GM19193 (cell line): Measurements from ENCODE around the gene THSD4.

ENCODE experiments used
- POLR2A ChIP-seq: IDR thresholded peaks from 4 replicates; pipeline ENCODE4 v1.6.1; 2011; ENCODE audit not compliant: insufficient read depth, insufficient read length; ENCODE audit errors: extremely low read depth

The THSD4 gene

DNA sequence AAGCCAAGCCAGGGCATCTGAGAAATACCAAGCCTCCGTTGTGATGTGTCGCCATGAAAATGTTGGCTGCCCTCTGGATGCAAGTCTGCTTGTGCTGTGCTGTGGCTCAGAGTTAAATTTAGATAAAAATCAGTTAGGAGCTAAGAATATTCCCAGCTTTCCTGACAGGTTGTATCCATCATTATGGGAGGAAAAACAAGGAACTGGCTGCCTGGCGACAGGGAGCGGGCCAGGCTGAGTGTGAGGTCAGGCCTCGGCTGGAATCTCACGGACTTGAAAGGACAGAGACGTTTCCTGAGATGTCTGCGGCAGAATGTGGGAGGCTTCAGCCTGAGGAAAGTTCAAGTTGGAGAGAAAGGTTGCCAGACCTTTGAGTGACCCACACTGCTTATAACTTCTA is 213.8 kb downstream of the THSD4 start:
- TF ChIP-seq POLR2A = no peak

DNA sequence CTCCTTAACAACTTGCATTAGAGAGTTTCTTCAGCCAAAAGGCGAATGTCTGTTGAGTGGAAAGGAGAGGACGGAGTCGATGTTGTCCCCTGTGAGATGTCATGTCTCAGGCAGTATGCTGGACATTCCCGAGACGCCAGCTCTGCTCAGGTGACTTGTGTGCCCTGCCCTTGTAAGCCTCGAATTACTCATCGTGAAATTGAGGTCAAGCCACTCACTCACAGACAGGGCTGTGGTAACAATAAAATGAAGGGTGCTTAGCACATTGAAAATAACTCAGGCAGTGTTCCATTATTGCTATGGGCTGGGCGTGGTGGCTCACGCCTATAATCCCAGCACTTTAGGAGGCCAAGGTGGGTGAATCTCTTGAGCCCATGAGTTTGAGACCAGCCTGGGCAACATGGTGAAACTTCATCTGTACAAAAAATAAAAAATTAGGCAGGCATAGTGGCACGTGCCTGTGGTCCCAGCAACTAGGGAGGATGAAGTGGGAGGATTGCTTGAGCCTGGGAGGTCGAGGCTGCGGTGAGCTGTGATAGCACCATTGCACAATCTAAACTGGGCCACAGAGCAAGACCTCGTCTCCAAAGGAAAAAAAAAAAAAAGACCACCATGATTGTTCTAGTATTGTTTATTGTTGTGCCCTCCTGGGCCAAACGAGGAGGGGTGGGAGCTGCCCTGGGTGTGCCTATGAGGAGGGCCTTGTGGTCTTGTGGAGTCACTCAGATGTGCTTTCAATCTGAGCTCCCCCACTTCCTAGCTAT is 214.4 kb downstream of the THSD4 start:
- TF ChIP-seq POLR2A = no peak

DNA sequence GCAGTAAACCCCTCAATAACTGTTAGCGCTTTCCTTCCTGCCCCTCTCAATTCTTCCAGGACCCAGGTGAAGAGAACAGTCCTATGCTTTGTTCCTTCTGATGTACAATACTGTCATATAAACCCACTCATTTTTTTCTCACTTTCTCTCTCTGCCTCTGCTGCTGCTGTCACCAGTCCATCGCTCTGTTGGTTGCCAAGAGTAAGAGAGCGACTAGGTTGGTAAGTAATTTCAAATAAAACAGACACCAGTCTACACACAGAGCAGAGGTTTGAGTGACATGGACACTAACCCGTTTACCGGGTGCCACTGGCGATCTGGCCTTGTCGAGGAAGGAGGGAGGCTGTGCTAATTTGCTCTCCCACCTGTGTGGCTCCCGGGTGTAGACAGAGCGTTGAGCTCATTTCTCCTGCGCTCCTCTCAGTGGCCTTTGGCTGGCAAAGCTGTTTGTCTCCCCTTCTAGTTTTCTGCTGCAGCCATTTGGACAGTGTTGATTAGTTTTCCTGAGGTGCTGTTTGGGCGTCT is 215.4 kb downstream of the THSD4 start:
- TF ChIP-seq POLR2A = no peak

DNA sequence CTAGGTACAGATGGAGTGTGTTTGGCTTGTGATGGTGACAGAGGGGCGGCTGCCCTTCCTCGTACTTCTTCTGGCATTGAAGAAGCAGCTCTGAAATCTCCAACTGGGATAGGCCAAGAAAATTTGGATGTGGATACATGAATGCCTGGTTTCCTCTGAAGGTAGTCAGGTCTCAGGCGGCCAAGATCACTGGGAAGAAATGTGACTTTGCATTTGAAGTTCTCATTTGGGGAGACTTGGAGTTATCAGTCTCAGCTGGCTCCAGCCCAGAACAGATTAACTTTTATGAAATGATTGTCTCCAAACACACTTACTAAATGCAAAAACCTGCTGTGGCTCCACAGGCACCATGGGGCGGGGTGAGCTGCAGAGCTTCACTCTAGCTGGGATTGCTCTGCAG is 215.9 kb downstream of the THSD4 start:
- no peak for TF ChIP-seq POLR2A

DNA sequence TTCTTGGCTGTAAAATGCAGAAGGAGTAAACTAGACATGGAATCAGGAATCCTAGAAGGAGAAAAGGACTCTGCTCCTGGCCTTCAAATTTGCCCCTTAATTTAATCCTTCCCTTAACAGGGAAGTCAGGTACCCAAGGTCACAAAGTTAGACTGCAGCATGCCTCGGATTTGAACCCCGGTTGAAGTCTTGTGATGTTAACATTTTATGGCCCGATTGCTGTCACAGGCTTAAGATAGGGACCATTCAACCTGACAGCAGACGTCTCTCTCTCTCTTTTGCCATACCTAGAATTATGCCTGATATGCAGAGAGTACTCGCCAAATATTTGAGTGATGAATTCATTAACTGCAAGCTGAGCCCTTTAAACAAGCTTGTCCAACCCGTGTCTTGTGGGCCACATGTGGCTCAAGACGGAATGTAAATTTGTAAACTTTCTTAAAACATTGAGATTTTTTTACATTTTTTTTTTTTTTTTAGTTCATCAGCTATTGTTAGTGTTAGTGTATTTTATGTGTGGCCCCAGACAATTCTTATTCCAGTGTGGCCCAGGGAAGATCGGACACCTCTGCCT is 217.2 kb downstream of the THSD4 start:
- TF ChIP-seq POLR2A = no peak

DNA sequence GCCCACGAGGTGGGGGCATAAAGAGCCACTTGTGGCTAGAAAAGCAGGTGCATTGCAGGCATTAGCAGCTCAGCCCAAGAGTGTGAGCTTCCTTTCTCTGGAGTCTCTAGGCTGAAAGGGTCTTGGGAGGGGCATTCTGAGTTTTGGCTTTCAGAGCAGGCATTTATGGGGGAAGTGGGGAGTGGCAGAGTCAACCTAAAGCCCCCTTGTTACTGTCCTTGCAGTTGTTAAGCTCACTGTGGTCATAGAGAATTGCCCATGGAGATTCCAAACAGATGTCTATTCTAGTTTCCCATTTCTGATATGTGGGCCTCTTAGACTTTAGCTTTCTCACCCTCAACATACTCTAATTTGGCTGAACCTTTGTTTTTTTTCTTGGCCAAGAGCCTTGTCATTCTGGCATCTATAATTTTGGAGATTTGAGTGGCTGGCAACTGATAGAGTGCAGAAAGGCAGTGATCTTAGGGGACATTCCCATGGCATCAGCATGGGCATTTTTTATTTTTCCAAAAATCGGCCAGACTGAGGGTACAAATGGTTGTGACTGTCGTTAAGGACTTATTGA is 217.9 kb downstream of the THSD4 start:
- no peak for TF ChIP-seq POLR2A

DNA sequence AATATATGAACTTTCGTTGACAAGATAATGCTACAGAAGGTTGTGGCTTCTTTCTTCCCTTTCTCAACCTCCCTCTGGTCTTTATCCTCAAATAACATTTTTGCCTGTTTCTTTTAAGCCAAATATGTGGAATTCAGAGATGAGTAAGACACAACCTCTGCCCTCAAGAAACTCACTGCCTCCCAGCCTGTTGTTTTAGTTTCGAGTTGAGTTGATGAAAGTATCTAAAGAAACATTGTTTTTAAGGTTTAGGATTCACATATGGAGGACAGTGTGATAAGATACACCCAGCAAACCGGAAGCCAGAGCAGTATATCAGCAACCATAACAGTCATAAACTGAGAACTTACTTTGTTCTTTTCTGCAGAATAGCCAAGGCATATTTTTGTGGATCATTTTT is 218.6 kb downstream of the THSD4 start:
- TF ChIP-seq POLR2A = no peak

DNA sequence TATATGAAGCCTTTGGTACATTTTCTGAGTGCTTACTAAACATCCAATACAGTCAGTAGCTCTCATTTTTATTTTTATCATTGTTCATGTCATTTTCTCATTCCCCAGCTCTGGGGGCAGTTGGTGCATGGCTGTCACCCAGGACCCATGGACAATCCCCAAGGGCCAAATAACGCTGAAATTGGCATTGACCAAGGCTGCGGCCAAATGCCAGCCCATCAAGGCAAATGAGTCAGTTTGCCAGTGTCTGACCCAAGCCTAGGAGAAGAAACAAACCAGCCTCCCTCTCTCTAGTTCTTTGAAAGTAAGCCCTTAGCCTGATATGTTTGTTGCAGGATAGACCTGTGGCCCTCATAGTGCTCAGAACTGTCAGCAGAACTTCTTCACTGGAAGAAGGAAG is 219.2 kb downstream of the THSD4 start:
- TF ChIP-seq POLR2A = no peak

DNA sequence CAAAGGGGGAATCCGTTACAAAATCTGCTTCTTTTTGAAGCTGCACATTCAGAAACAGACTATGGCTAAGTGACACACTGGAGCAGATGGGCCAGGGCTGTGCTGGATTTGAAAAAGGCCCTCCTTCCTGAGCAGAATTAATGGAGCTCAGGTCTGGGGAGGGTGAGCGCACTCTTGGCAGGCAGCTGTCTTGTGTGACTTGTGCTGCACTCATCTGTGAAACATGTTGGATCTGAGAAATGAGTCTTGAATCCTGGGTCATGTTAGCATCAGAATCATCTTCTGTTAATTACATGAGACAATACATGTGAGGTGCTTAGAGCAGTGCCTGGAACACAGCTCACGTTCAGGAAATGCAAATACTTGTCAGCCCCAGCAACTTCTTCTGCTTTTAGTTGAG is 219.6 kb downstream of the THSD4 start:
- no peak for TF ChIP-seq POLR2A

DNA sequence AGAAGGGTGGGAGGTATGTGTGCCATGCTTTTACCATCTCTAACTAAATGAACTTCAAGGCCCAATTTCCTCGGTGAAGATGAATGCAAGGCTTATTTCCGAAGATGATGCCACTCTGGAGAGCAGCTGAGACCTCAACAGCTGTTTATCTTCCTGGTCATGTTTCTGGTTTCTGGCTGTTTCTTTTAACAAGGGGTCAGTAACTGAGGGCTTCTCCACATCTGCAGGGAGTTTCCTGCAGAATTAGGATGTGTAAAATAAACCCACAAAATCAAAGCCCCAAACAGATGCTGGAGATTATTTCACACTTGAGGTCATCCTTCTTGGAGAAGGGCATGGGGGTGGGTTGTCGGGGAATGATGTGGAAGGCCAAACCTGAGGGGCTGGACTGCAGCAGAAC is 220.3 kb downstream of the THSD4 start:
- TF ChIP-seq POLR2A = no peak

DNA sequence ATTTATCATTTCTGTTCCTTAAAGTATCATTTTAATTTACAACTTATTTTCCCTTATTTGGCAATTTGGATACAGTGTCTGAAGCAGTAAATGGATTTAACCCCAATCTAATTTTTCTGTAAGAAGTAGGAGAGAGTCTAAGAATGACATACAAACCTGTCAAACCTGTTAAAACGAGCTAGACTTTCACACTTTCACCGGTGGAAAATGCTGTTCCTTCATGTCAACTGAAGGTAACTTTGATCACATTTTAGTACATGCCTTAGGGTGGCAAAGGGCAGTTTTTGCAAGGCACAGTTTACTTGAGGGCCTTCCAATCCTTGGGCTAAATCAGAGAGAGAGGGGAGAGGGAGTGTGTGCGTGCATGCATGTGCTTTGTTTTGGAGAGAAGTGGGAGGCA is 221.4 kb downstream of the THSD4 start:
- no peak for TF ChIP-seq POLR2A

DNA sequence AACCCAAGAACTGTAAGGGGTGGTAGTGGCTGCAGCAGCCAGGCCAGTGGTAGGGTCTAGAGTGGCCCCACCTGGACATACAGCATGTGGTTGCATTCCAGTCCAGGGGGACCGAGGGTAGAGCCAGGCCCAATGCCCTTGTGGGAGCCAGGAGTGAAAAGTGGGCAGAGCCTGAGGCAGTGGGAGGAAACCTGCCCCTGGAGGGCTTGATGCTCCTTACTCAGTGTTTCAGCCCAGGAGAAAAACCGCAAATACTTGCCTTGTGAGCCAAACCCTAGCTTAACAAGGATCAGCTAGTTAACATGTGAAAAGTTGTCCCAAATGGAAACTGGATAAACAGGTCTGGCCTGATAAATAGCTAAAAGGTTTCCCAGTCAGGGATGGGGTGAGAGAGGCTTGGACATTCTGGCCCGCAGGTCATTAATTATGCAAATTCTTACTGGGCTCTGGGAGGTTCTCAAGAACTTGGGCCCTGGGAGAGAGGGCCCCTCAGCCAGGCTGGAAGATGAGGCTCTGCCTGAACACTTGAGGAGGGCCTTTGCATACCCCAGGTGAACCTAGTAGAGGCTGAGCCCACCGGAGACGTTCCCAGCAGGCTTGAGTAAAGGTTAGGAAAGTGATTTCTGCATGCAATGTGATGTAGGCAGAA is 222.1 kb downstream of the THSD4 start:
- TF ChIP-seq POLR2A = no peak

DNA sequence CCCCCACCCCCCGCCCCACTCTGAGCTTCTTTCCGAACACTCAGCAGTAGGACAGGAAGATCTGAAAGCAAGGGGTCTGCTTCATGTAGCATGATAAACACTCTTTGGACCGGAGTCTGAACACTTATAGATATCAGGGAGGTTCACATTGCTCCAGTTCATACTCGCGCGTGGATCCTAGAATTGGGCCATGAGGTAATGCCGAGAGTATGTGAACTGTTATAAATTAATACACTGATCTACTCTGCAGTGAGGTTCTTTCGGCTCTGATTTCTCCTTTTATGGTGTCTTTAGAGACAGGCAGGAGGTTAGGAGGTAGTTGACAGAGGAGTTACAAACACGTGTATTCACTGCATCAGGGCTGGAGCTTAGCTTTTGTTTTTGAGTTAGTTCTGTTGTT is 223.0 kb downstream of the THSD4 start:
- TF ChIP-seq POLR2A = no peak

DNA sequence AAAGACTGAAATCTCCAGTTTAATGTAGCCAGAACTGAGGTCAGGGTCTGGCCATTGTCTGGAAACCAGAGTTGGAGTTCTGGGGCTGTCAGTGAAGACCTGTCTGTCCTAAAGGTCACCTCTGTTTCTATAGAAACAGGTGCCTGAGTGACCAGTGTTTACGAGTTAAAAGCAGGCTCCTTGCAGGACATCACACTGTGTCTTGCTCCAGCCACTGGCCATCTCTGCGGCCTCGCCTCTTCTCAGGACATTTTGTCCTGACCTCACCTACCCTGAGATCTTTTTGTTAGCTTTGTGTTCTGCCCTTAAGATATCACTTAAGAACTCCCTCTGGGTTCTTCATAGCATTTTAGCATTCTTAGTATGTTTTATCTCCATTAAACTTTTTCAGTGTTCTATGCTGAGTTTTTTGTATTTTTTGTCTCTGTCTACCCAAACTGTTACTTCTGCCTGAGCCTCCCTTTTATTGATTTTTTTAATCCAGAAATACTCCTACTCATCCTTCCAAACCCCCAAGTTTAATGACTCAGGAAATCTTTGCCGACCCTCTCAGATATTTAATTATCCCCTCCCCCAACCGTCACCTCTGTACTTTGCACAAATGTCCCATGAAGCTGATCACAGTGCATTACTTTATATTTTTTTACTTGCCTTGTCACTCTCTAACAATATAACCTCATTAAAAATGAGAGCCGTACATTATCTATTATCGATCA is 223.7 kb downstream of the THSD4 start:
- no peak for TF ChIP-seq POLR2A
